HepG2 (cell line): ENCODE measurements around the gene EPHA1.

Experiments used
- CENPBD1 ChIP-seq: sonication (generic); formaldehyde crosslinking; IDR thresholded peaks from 2 replicates; pipeline ENCODE4 v1.8.0; 2022; ENCODE audit warnings: missing genetic modification reagents, low read depth, mild to moderate bottlenecking, borderline replicate concordance
- CTCF ChIP-seq: sonication (generic); formaldehyde crosslinking; IDR thresholded peaks from 2 replicates; pipeline ENCODE4 v1.5.0; 2020; ENCODE audit warnings: mild to moderate bottlenecking, missing genetic modification reagents, moderate library complexity
- EP300 ChIP-seq, 3 experiments: sonication (generic) in 1 of 3; formaldehyde crosslinking in 1 of 3; IDR thresholded peaks; 2 replicates each; pipeline versions ENCODE4 v1.5.1 to v1.6.1; 2011 to 2020; ENCODE audit warnings: low read depth in 2 of 3, low read length in 2 of 3, borderline replicate concordance in 1 of 3, improper control_type of control experiment in 1 of 3, mild to moderate bottlenecking in 1 of 3, missing genetic modification reagents in 1 of 3, moderate library complexity in 1 of 3
- FOSL1 ChIP-seq: sonication (generic); formaldehyde crosslinking; IDR thresholded peaks from 2 replicates; pipeline ENCODE4 v1.9.0; 2021; ENCODE audit warnings: missing genetic modification reagents, borderline replicate concordance
- POLR2AphosphoS5 ChIP-seq: IDR thresholded peaks from 2 replicates; pipeline ENCODE4 v1.6.1; 2012; ENCODE audit warnings: low read depth, low read length
- SMC3 ChIP-seq: IDR thresholded peaks from 2 replicates; pipeline ENCODE4 v1.6.1; 2011; ENCODE audit warnings: low read length, improper control_type of control experiment
- TFE3 ChIP-seq: IDR thresholded peaks from 2 replicates; pipeline ENCODE4 v1.6.1; 2016
- ZNF343 ChIP-seq: sonication (generic); formaldehyde crosslinking; IDR thresholded peaks from 2 replicates; pipeline ENCODE4 v1.4.0; 2020; ENCODE audit warnings: mild to moderate bottlenecking, missing genetic modification reagents
- TF ChIP-seq, protein P1 (sequence below): sonication (generic); formaldehyde crosslinking; IDR thresholded peaks from 2 replicates; pipeline ENCODE4 v1.8.1; 2022; ENCODE audit warnings: low read depth, mild to moderate bottlenecking, missing genetic modification reagents
- TF ChIP-seq, protein P2 (sequence below): sonication (generic); formaldehyde crosslinking; IDR thresholded peaks from 2 replicates; pipeline ENCODE4 v1.4.0; 2020; ENCODE audit warnings: missing genetic modification reagents
- TF ChIP-seq, protein P3 (sequence below), 2 experiments: IDR thresholded peaks; 2 replicates each; pipeline ENCODE4 v1.6.1; 2011 to 2012; ENCODE audit warnings: low read length in 2 of 2, borderline replicate concordance in 1 of 2, low read depth in 1 of 2, mild to moderate bottlenecking in 1 of 2, moderate library complexity in 1 of 2

DNA sequence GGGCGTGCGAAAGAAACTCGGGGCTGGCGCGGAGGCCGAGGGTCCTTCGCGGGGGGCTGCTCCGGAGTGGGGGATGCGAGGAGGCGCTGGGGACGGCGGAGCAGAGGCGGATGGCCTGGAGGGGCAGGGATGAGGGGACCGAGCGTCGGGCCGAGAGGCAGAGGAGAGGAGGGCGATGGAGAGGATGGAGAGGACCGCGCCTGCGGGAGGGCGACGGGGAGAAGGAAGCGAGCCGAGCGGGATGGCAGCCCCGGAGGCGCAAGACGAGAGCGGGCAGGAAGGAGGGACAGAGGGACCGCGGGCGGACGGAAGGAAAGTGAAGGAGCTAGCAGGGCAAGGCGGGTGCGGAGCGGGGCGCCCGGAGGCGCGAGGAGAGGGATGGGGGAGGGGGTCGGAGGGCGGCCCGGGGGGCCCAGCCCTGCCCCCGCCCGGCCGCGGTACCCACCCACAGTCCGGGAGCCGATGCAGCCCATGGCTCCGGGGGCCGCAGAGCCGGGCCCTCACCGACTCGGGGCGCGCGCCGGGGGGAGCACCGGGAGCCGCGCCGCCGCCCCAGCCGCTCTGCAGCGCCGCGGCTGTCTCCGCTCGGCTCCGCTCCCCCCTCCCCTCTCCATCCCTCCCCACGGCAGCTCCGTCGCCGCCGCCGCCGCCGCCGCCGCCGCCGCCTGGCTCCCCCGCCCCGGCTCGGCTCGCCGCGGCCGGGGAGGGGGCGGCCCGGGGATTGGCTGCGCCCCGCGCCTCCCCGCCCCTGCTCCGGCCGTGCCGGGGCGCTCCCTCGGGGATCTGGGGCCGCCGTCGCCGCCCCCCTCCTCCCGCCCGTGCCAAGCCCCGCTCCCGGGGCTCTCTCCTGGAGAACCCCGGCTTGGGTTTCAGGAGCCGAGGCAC lies 46.3 kb downstream of the EPHA1 start, which contains the start of gene FAM131B:
- TF ChIP-seq, protein P1, sequence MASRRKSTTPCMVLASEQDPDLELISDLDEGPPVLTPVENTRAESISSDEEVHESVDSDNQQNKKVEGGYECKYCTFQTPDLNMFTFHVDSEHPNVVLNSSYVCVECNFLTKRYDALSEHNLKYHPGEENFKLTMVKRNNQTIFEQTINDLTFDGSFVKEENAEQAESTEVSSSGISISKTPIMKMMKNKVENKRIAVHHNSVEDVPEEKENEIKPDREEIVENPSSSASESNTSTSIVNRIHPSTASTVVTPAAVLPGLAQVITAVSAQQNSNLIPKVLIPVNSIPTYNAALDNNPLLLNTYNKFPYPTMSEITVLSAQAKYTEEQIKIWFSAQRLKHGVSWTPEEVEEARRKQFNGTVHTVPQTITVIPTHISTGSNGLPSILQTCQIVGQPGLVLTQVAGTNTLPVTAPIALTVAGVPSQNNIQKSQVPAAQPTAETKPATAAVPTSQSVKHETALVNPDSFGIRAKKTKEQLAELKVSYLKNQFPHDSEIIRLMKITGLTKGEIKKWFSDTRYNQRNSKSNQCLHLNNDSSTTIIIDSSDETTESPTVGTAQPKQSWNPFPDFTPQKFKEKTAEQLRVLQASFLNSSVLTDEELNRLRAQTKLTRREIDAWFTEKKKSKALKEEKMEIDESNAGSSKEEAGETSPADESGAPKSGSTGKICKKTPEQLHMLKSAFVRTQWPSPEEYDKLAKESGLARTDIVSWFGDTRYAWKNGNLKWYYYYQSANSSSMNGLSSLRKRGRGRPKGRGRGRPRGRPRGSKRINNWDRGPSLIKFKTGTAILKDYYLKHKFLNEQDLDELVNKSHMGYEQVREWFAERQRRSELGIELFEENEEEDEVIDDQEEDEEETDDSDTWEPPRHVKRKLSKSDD (CRISPR knock-in tag) = no peak
- TF ChIP-seq CTCF (CRISPR knock-in tag) (no peak), EP300 (IDR thresholded peaks at IDR 0.05; ENCODE audit: low read depth in 2 of 2, low read length in 2 of 2) (no peak), EP300 (CRISPR knock-in tag; IDR thresholded peaks at IDR 0.05; ENCODE audit: borderline replicate concordance) (no peak), TFE3 (no peak), CENPBD1 (CRISPR knock-in tag) (no peak), POLR2AphosphoS5 (no peak), SMC3 (no peak), FOSL1 (CRISPR knock-in tag) (no peak), ZNF343 (CRISPR knock-in tag) (no peak)
- TF ChIP-seq, protein P2, sequence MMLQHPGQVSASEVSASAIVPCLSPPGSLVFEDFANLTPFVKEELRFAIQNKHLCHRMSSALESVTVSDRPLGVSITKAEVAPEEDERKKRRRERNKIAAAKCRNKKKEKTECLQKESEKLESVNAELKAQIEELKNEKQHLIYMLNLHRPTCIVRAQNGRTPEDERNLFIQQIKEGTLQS = no peak
- TF ChIP-seq, protein P3, sequence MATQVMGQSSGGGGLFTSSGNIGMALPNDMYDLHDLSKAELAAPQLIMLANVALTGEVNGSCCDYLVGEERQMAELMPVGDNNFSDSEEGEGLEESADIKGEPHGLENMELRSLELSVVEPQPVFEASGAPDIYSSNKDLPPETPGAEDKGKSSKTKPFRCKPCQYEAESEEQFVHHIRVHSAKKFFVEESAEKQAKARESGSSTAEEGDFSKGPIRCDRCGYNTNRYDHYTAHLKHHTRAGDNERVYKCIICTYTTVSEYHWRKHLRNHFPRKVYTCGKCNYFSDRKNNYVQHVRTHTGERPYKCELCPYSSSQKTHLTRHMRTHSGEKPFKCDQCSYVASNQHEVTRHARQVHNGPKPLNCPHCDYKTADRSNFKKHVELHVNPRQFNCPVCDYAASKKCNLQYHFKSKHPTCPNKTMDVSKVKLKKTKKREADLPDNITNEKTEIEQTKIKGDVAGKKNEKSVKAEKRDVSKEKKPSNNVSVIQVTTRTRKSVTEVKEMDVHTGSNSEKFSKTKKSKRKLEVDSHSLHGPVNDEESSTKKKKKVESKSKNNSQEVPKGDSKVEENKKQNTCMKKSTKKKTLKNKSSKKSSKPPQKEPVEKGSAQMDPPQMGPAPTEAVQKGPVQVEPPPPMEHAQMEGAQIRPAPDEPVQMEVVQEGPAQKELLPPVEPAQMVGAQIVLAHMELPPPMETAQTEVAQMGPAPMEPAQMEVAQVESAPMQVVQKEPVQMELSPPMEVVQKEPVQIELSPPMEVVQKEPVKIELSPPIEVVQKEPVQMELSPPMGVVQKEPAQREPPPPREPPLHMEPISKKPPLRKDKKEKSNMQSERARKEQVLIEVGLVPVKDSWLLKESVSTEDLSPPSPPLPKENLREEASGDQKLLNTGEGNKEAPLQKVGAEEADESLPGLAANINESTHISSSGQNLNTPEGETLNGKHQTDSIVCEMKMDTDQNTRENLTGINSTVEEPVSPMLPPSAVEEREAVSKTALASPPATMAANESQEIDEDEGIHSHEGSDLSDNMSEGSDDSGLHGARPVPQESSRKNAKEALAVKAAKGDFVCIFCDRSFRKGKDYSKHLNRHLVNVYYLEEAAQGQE (IDR thresholded peaks at IDR 0.05; ENCODE audit: borderline replicate concordance in 1 of 2, low read depth in 1 of 2, low read length in 2 of 2) = no peak
